ENCODE measurements around the gene RORC. TPM values are rescaled to one million over a fixed set of nuclear protein-coding genes. Genes with fewer than 3 reads are reported as not detected.

Gene RORC
- total and polyA plus RNA-seq, 2 experiments from 2014 or later: not detected

DNA sequence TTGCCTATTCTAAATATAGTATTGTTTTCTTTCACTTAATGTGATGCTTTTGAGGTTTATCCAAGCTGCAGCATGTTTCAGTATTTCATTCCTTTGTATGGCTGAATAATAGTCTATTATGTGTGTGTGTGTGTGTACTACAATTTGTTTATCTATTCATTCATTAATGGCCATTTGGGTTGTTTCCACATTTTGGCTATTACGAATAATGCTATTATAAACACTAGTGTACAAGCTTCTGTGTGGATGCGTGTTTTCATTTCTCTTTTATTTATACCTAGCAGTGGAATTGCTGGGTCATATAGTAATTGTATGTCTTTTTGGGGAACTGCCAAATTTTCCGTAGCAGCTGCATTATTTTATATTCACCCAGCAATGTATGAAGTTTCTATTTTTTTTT, 36.9 kb upstream of the RORC start:
- H3K27me3 ChIP-seq (replicated peaks; ENCODE audit: insufficient read depth): no peaks in the 10 kb centered on the region
- H3K4me2 ChIP-seq (ENCODE audit: unreplicated experiment): no peak overlapping the region
- no peaks in the 10 kb centered on the region for H3K9me2 ChIP-seq (ENCODE audit: insufficient read depth)
- in situ Hi-C loops (cut with MboI): no loop called here
- no peaks in the 10 kb centered on the region for H3K9me3 ChIP-seq (ENCODE audit: low read depth)
- H3K4me3 ChIP-seq: no peak overlapping the region
- 51 to 56% methylated on average over 3 of the region's 3 CpGs for WGBS, 2 experiments (ENCODE audit: low coverage in 1 of 2, low lambda C conversion rate in 2 of 2, missing lambda C conversion rate in 2 of 2)
- H4K20me1 ChIP-seq (ENCODE audit: insufficient read depth): no peaks in the 10 kb centered on the region
- no peaks in the 10 kb centered on the region for H3K79me2 ChIP-seq (ENCODE audit: insufficient read depth)
- no peak overlapping the region for H3K9ac ChIP-seq
- peaks cover 19% of the 10 kb centered on the region for H3F3A ChIP-seq (ENCODE audit: insufficient read depth)
- DNase-seq: no peak
- TF ChIP-seq EZH2phosphoT487 (IDR thresholded peaks at IDR 0.05; ENCODE audit: insufficient read depth, low read depth): no peak
- no peak for TF ChIP-seq EZH2 (IDR thresholded peaks at IDR 0.05; ENCODE audit: insufficient read depth, poor library complexity, severe bottlenecking)
- peak overlapping the region; percentile 68; the same call in 1 of the 2 replicates for H3K27ac ChIP-seq
- H3K36me3 ChIP-seq (ENCODE audit: low read depth): no peaks in the 10 kb centered on the region
- H2AFZ ChIP-seq: peak overlapping the region; percentile 73; the same call in 1 of the 2 replicates
- H3K4me1 ChIP-seq (ENCODE audit: insufficient read depth): peaks cover 9% of the 10 kb centered on the region

DNA sequence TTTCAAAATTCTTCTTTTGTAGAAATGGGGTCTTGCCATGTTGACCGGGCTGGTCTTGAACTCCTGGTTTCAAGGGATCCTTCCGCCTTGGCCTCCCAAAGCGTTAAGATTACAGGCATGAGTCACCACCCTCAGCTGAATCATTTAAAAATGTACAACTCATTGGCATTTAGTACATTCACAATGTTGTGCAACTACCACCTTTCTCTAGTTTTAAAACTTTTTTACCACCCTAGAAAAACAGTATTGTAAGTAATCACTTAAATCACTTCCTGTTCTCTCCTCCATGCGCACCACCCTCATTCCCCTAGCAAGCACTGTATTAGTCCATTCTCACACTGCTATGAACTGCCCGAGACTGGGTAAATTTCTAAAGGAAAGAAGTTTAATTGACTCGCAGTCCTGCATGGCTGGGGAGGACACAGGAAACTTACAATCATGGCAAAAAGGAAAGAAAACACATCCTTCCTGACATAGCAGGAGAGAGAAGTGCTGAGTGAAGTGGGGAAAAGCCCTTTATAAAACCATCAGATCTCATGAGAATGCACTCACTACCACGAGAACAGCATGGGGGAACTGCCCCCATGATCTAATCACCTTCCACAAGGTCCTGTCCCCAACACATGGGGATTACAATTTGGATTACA, 36.3 kb upstream of the RORC start:
- Histone ChIP-seq H3K4me2 (ENCODE audit: unreplicated experiment) (no peak overlapping the region), H3K4me3 (no peak overlapping the region), H3K79me2 (ENCODE audit: insufficient read depth) (no peaks in the 10 kb centered on the region), H4K20me1 (ENCODE audit: insufficient read depth) (no peaks in the 10 kb centered on the region), H3K27me3 (replicated peaks; ENCODE audit: insufficient read depth) (no peaks in the 10 kb centered on the region), H3F3A (ENCODE audit: insufficient read depth) (peaks cover 19% of the 10 kb centered on the region), H3K9ac (no peak overlapping the region), H3K36me3 (ENCODE audit: low read depth) (no peaks in the 10 kb centered on the region), H3K4me1 (ENCODE audit: insufficient read depth) (peaks cover 9% of the 10 kb centered on the region), H3K9me2 (ENCODE audit: insufficient read depth) (no peaks in the 10 kb centered on the region), H2AFZ (peak overlapping the region; percentile 73), H3K9me3 (ENCODE audit: low read depth) (no peaks in the 10 kb centered on the region), H3K27ac (peak overlapping the region; percentile 68)
- peak; percentile 92 for DNase-seq
- TF ChIP-seq EZH2 (IDR thresholded peaks at IDR 0.05; ENCODE audit: insufficient read depth, poor library complexity, severe bottlenecking) (no peak), EZH2phosphoT487 (IDR thresholded peaks at IDR 0.05; ENCODE audit: insufficient read depth, low read depth) (no peak)
- in situ Hi-C loops (cut with MboI): no loop called here
- 34 to 40% methylated on average over 7 of the region's 7 CpGs for WGBS, 2 experiments (ENCODE audit: low coverage in 1 of 2, low lambda C conversion rate in 2 of 2, missing lambda C conversion rate in 2 of 2)

DNA sequence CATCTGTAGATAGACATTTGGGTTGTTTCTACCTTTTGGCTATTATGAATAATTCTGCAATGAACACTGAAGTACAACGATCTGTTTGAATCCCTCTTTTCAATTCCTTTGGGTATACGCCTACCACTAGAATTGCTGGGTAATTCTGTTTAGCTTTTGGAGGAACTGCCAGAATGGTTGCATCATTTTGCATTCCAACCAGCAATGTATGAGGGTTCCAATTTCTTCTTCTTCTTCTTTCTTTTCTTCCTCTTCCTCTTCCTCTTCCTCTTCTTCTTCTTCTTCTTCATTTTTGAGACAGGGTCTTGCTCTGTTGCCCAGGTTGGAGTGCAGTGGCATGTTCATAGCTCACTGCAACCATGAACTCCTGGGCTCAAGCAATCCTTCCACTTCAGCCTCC, 35.7 kb upstream of the RORC start:
- 56 to 62% methylated on average over 2 of the region's 2 CpGs for WGBS, 2 experiments (ENCODE audit: low coverage in 1 of 2, low lambda C conversion rate in 2 of 2, missing lambda C conversion rate in 2 of 2)
- peak; percentile 40 for DNase-seq
- in situ Hi-C loops (cut with MboI): no loop called here

DNA sequence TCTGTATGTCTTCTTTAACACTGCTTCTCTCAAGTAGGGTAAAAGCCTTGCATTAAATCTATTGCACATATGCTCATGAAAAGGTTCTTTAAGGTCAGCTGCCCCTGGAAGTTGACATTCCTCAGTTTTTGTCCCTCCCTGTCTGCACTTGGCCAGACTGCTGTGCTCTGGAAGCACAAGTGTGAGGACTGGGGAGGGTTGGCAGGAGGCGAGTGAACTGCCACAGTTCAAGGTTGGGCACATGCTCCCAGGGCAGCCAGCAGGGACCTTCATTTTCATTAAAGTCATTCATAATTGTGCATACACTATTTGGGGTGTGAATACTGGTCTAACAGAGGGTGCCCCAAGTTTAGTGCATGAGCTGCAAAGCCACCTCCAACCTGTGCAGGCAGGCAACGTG, 32.8 kb upstream of the RORC start:
- Histone ChIP-seq H2AFZ (no peak overlapping the region), H3F3A (ENCODE audit: insufficient read depth) (peaks cover 19% of the 10 kb centered on the region), H3K9me3 (ENCODE audit: low read depth) (no peaks in the 10 kb centered on the region), H4K20me1 (ENCODE audit: insufficient read depth) (no peaks in the 10 kb centered on the region), H3K4me1 (ENCODE audit: insufficient read depth) (peaks cover 9% of the 10 kb centered on the region), H3K9me2 (ENCODE audit: insufficient read depth) (no peaks in the 10 kb centered on the region), H3K4me3 (no peak overlapping the region), H3K9ac (no peak overlapping the region), H3K27me3 (replicated peaks; ENCODE audit: insufficient read depth) (no peaks in the 10 kb centered on the region), H3K36me3 (ENCODE audit: low read depth) (no peaks in the 10 kb centered on the region), H3K27ac (no peak overlapping the region), H3K4me2 (ENCODE audit: unreplicated experiment) (no peak overlapping the region), H3K79me2 (ENCODE audit: insufficient read depth) (no peaks in the 10 kb centered on the region)
- in situ Hi-C loops (cut with MboI): no loop called here
- no peak for DNase-seq
- no peak for TF ChIP-seq EZH2 (IDR thresholded peaks at IDR 0.05; ENCODE audit: insufficient read depth, poor library complexity, severe bottlenecking)
- no peak for TF ChIP-seq EZH2phosphoT487 (IDR thresholded peaks at IDR 0.05; ENCODE audit: insufficient read depth, low read depth)
- 22 to 27% methylated on average over 2 of the region's 2 CpGs for WGBS, 2 experiments (ENCODE audit: low coverage in 1 of 2, low lambda C conversion rate in 2 of 2, missing lambda C conversion rate in 2 of 2)

More for the DNA sequence above, 35.7 kb upstream of the RORC start:
- Histone ChIP-seq H3K4me2 (ENCODE audit: unreplicated experiment) (no peak overlapping the region), H3K4me3 (no peak overlapping the region), H3K36me3 (ENCODE audit: low read depth) (no peaks in the 10 kb centered on the region), H2AFZ (no peak overlapping the region), H3K27me3 (replicated peaks; ENCODE audit: insufficient read depth) (no peaks in the 10 kb centered on the region), H3K79me2 (ENCODE audit: insufficient read depth) (no peaks in the 10 kb centered on the region), H3K9me3 (ENCODE audit: low read depth) (no peaks in the 10 kb centered on the region), H3K4me1 (ENCODE audit: insufficient read depth) (peaks cover 9% of the 10 kb centered on the region), H3K9me2 (ENCODE audit: insufficient read depth) (no peaks in the 10 kb centered on the region), H3K27ac (peak overlapping the region; percentile 68), H4K20me1 (ENCODE audit: insufficient read depth) (no peaks in the 10 kb centered on the region), H3F3A (ENCODE audit: insufficient read depth) (peaks cover 19% of the 10 kb centered on the region), H3K9ac (no peak overlapping the region)
- TF ChIP-seq EZH2phosphoT487 (IDR thresholded peaks at IDR 0.05; ENCODE audit: insufficient read depth, low read depth) (no peak), EZH2 (IDR thresholded peaks at IDR 0.05; ENCODE audit: insufficient read depth, poor library complexity, severe bottlenecking) (no peak)

Measured in GM23248 (cell line).